ENCODE measurements around the gene COG5.
A peak's percentile ranks its signal among the peaks of the same experiment; 100 is the strongest.

The COG5 gene

GRCh38 chr7:107394276-107394675 lies 169.4 kb downstream of the COG5 start:
- DNase-seq, result no peak

- no peak for DNase-seq
Observed at GRCh38 chr7:107392830-107393229, 170.9 kb downstream of the COG5 start.

GRCh38 chr7:107390916-107391315 lies 172.8 kb downstream of the COG5 start:
- DNase-seq, result no peak

GRCh38 chr7:107388604-107389003 lies 175.1 kb downstream of the COG5 start:
- DNase-seq, result no peak

GRCh38 chr7:107387573-107388219 lies 176.0 kb downstream of the COG5 start:
- no peak for DNase-seq

- DNase-seq, result peak in 18 of 51 donors; percentile 2 to 45 (median 8)
Observed at GRCh38 chr7:107387128-107387527, 176.6 kb downstream of the COG5 start.

GRCh38 chr7:107386548-107387102 lies 177.1 kb downstream of the COG5 start:
- no peak for DNase-seq

GRCh38 chr7:107384025-107384424 lies 179.7 kb downstream of the COG5 start:
- no peak for DNase-seq

- DNase-seq, result no peak
Observed at GRCh38 chr7:107383203-107383602, 180.5 kb downstream of the COG5 start.

- no peak for DNase-seq
Observed at GRCh38 chr7:107381453-107381852, 182.3 kb downstream of the COG5 start.

- DNase-seq, result no peak
Observed at GRCh38 chr7:107373354-107373753, 190.4 kb downstream of the COG5 start.

GRCh38 chr7:107372298-107372697 lies 191.4 kb downstream of the COG5 start:
- DNase-seq, result no peak

- DNase-seq, result no peak
Observed at GRCh38 chr7:107370816-107371215, 192.9 kb downstream of the COG5 start.

GRCh38 chr7:107364787-107365186 lies 198.9 kb downstream of the COG5 start:
- no peak for DNase-seq

GRCh38 chr7:107359520-107360316 lies 204.0 kb downstream of the COG5 start:
- DNase-seq, result no peak

GRCh38 chr7:107355616-107356015 lies 208.1 kb downstream of the COG5 start:
- DNase-seq, result no peak

- no peak for DNase-seq
Observed at GRCh38 chr7:107354640-107355039, 209.1 kb downstream of the COG5 start.

- no peak for DNase-seq
Observed at GRCh38 chr7:107353701-107354100, 210.0 kb downstream of the COG5 start.

- no peak for DNase-seq
Observed at GRCh38 chr7:107345898-107346297, 217.8 kb downstream of the COG5 start.

GRCh38 chr7:107344799-107345198 lies 218.9 kb downstream of the COG5 start:
- DNase-seq, result no peak

- DNase-seq, result no peak
Observed at GRCh38 chr7:107344286-107344685, 219.4 kb downstream of the COG5 start.

GRCh38 chr7:107338080-107338479 lies 225.6 kb downstream of the COG5 start:
- no peak for DNase-seq

Measured in hypothalamus (tissue), 51 donors.